Measurements from ENCODE around the gene DPH2. TPM values are rescaled to one million over a fixed set of nuclear protein-coding genes. Genes with fewer than 3 reads are reported as not detected.

Gene DPH2
- total RNA-seq, 1 donor: 6.7 TPM

DNA sequence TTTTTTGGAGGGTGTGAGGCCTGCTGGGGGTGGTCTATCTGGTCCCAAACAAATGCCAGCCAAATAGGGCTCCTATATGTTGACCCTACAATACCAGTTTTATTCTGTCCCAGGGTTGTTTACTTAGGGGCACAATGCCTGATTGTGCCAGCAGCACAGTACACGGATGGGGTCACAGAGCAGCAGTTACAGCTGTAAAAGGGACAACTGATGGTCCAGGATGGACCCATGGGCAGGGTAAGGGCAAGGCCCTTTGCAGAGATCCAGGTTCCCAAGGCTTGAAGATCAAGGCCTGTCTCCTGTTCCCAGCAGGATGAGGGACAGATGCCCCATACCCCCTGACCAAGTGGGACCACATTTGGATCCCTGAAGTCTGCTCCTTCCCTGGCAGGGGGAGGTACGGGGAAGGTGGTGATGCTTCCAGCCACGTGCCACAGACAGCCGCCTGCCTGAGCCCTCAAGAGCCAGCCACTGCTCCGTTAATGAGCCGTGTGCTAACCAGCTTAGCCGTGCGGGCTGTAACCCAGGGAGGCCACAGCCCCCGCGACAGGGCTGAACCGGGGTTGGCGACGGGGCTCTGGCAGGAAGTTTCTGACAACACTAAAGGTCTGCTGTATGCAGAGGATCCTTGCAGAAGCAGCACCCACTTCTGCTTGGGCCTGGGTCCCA lies 43.3 kb downstream of the DPH2 start:
- Histone ChIP-seq H3K4me3 (ENCODE audit: low read length) (no peak overlapping the region), H3K9me3 (ENCODE audit: low read depth, low read length) (no peaks in the 10 kb centered on the region), H3K4me1 (ENCODE audit: insufficient read depth, low read length) (no peaks in the 10 kb centered on the region), H3K27me3 (ENCODE audit: insufficient read depth, low read length) (no peaks in the 10 kb centered on the region)

DNA sequence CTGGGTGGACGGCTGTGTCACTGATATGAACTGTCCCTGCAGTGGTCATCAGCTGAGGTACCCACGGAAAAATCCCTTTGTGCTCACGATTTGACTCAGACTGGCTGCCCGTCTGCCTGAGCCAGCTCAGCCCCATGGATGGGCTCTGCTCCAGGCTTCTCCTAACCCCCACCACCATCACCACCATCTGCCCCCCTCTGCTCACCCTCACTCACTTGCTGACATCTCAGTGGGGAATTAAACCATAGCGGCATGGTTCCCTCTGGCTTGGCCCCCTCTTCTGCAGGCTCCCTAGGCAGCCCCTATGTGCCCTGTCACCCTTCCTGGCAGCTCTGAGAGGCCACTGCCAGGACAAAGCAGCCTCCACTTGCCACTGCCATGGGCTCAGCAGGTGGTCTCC lies 44.1 kb downstream of the DPH2 start:
- Histone ChIP-seq H3K4me1 (ENCODE audit: insufficient read depth, low read length) (no peaks in the 10 kb centered on the region), H3K9me3 (ENCODE audit: low read depth, low read length) (no peaks in the 10 kb centered on the region), H3K27me3 (ENCODE audit: insufficient read depth, low read length) (no peaks in the 10 kb centered on the region), H3K4me3 (ENCODE audit: low read length) (no peak overlapping the region)

DNA sequence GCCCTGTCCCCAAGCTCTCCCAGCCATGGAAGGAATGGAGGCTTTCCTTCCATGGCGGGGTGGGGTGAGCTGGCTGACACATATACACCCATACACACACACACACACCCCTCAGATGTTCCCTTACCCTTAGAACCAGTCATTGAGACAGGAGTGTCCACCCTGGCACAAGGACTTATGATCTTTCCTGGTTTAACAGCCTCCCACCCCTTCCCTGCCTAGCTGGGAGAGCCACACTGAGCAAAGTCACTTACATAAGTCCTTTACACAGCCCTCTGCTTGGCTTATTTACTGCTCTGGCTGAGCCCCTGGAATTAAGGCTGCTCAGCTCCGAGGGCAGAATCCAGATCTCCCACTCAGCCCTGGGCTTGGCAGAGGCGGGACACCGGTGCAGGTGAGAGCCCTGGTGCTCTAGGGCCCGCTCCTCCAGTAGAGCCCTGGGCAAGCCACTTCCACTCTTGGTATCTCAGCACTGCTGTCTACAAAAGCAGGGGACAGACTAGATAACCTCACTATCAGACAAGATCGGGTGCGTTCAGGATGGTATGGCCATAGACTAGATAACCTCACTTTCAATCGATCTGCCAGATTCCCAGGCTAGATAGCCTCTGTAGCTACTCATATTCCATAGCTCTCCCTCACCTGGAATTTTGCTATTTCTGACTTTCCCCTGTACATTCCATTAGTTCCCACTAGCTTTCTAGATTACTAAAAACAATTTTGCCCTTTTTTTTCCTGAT lies 44.7 kb downstream of the DPH2 start:
- H3K27me3 ChIP-seq (ENCODE audit: insufficient read depth, low read length): no peaks in the 10 kb centered on the region
- no peaks in the 10 kb centered on the region for H3K4me1 ChIP-seq (ENCODE audit: insufficient read depth, low read length)
- no peak overlapping the region for H3K4me3 ChIP-seq (ENCODE audit: low read length)
- H3K9me3 ChIP-seq (ENCODE audit: low read depth, low read length): no peaks in the 10 kb centered on the region

DNA sequence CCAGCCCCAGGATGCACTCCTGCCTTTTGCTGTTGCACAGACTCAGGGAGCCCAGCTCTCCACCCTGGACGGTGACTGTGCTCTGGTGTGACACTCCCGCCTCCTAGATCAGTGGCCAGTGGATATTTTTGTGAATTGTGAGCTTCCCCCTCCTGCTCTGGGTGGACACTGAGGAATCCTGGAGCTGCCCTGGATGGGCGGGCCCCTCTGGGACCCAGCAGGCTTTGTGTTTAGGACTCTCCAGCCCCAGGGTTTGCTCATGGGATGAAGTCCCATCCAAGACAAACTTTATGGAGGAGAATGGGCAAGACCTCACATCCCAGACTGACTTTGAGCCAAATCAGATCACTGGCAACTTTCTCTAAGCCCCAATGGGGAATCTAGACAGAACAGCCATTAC lies 45.4 kb downstream of the DPH2 start:
- H3K27me3 ChIP-seq (ENCODE audit: insufficient read depth, low read length): no peaks in the 10 kb centered on the region
- H3K4me3 ChIP-seq (ENCODE audit: low read length): no peak overlapping the region
- H3K9me3 ChIP-seq (ENCODE audit: low read depth, low read length): no peaks in the 10 kb centered on the region
- H3K4me1 ChIP-seq (ENCODE audit: insufficient read depth, low read length): no peaks in the 10 kb centered on the region

DNA sequence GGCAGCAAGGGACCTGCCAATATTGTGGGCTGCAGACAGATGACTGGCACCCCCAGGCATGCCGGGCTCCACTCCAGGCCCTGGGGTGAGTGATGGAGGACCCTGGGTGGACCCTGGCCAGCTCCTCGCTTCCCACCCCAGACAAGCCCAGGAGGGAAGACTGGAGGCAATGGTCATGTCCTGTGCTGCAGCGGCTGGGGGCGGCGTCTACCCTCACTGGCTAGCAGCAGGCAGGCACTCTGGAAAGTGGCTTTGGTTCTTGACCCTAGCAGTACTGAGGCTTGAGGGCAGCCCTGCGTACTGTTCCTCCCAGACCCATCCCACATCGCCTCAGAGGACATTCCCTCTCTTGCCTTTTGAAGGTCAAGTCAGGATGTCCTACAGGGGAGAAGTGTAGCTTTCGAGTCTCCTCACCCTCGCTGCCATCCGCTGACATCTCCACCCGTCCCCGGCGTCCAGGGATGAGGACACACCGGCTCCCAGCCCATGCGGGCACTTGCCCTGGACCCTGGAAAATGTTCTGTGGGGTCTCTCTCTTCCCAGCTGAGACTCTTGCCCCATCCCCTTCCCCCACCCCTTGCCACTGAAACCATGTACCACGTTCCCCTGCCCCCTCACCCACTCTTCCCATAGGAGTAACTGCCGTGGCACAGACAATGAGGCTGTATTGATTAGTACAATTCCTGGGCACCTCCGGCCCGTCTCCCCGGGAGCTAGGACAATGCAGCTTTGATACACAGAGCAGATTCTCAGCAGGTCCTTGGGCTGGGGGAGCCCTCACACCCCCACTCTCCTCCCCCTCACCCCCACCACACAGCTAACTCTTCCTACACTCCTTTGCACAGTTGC lies 46.5 kb downstream of the DPH2 start:
- H3K27me3 ChIP-seq (ENCODE audit: insufficient read depth, low read length): no peaks in the 10 kb centered on the region
- no peaks in the 10 kb centered on the region for H3K9me3 ChIP-seq (ENCODE audit: low read depth, low read length)
- H3K4me1 ChIP-seq (ENCODE audit: insufficient read depth, low read length): no peaks in the 10 kb centered on the region
- no peak overlapping the region for H3K4me3 ChIP-seq (ENCODE audit: low read length)

DNA sequence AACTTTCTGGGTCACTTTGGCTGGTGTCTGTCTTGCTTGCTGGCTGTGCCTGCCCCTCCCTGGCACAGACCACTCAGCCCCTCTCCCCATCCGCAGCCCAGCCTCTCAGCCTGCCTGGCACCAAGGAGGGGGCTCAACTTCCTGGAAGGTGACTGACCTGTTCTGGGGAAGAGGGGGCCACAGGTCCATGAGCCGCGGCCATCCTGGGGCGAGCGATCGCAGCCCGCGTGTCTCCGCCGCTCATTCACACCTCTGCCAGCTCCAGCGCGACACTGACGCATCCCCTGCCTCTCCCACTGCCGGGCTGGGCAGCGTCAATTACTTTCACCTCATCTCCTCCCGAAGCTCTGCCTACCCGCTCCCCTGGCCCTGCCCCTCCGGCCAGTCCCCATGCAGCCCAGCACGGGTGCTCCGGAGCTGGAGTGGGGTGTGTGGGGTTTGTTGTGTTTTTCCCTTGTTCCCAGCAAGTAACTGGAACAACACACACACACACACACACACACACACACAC lies 47.1 kb downstream of the DPH2 start:
- no peaks in the 10 kb centered on the region for H3K27me3 ChIP-seq (ENCODE audit: insufficient read depth, low read length)
- no peaks in the 10 kb centered on the region for H3K4me1 ChIP-seq (ENCODE audit: insufficient read depth, low read length)
- no peaks in the 10 kb centered on the region for H3K9me3 ChIP-seq (ENCODE audit: low read depth, low read length)
- H3K4me3 ChIP-seq (ENCODE audit: low read length): no peak overlapping the region

DNA sequence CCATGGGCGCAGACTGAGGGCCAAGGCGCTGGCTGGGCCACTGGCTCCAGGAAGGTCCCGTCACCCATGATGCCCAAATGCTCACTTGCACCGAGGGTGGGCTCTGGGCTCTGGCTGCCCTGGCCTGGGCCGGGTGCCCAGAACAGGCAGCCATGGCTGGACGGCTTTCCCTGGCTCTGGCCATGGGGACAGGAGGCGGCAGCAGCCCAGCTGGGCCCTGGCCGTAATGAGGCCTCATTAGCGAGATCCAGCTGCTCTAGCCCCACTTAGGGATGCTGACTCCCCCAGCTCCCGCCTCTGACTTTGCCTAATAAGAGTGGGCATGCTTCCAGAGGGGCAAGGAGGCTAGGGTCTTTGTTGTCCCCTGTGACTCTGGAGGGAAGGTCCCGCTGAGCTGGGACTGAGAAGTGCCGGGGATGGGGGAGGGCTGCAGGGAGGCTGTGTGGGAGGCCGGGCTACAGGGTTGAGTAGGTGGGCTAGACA lies 49.7 kb downstream of the DPH2 start:
- Histone ChIP-seq H3K4me1 (ENCODE audit: insufficient read depth, low read length) (no peaks in the 10 kb centered on the region), H3K4me3 (ENCODE audit: low read length) (no peak overlapping the region), H3K9me3 (ENCODE audit: low read depth, low read length) (no peaks in the 10 kb centered on the region), H3K27me3 (ENCODE audit: insufficient read depth, low read length) (no peaks in the 10 kb centered on the region)

DNA sequence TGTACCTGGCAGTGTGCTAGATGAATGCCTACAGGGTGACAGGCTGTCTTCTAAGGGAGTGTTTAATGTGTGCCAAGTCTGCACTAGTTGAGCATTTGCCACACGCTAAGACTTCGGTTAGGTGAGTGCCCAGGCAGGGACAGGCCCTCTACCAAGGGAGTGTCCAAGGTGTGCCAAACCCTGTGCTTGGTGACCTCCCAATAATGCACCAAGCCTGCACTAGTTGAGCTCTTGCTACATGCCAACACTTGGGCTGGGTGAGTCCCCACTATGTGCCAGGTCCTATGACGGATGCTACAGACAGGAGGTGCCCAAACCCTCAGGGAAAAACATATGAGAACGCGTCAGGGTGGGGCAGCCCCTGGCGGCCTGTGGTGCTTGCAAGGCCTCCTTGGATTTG lies 50.7 kb downstream of the DPH2 start:
- no peak overlapping the region for H3K4me3 ChIP-seq (ENCODE audit: low read length)
- no peaks in the 10 kb centered on the region for H3K4me1 ChIP-seq (ENCODE audit: insufficient read depth, low read length)
- no peaks in the 10 kb centered on the region for H3K9me3 ChIP-seq (ENCODE audit: low read depth, low read length)
- no peaks in the 10 kb centered on the region for H3K27me3 ChIP-seq (ENCODE audit: insufficient read depth, low read length)

DNA sequence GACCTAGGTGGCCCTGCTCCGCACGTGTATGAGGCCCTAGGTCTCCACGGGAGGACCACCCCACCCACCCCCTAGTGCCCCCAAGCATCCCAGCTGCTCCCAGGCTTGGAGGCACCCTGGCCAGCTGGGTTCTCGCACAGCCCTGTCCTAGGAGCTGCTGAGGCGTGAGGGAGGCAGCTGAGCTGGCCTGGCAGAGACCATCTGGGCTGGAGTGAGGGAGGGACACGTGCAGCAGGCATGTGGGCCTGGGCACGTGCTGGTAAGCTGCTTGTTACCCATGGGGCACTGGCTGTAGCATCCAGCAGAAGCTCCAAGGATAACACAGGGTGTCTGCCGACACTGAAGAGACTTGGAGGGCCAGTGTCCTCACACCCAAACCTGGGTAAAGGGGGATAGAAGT lies 51.3 kb downstream of the DPH2 start:
- H3K27me3 ChIP-seq (ENCODE audit: insufficient read depth, low read length): no peaks in the 10 kb centered on the region
- H3K9me3 ChIP-seq (ENCODE audit: low read depth, low read length): no peaks in the 10 kb centered on the region
- H3K4me3 ChIP-seq (ENCODE audit: low read length): no peak overlapping the region
- H3K4me1 ChIP-seq (ENCODE audit: insufficient read depth, low read length): no peaks in the 10 kb centered on the region

DNA sequence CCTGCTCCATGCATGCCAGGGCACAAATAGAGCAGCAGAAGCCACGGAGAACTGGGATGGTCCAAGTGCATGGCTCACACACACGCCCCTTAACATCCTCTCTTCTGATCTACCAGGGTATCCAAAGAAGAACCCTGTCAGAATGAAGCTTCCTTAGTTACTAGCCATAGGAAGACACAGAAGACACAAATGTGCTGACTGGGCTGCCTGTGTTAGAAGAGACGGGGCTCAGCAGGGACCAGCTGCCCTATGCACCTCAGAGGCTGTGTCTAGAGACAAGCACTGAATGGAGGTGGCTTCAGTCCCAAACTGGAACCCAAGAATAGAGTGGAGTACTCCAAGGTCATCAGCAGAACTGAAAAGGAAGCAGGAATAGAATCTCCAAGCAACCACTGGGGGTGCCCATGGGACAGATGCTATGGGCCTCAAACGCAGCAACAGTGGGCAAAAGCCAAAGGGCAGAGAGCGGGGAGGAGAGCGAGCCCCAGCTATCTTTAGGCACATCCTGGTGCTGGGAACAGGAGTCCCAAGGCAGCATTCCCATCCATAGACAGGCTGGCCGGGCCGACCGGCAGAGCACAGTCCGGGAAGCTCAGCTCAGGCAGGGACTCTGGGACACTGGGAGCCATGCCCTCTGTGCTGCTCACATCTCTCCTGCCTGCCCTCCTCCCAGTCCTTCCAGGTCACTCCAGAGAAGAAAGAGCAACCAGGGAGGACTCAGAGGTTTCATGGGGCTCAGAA lies 51.9 kb downstream of the DPH2 start:
- Histone ChIP-seq H3K9me3 (ENCODE audit: low read depth, low read length) (no peaks in the 10 kb centered on the region), H3K4me3 (ENCODE audit: low read length) (no peak overlapping the region), H3K4me1 (ENCODE audit: insufficient read depth, low read length) (no peaks in the 10 kb centered on the region), H3K27me3 (ENCODE audit: insufficient read depth, low read length) (no peaks in the 10 kb centered on the region)

Other genes starting within 250 kb of the DPH2 start
- not detected for gene ARTN, start 36.2 kb upstream of the DPH2 start, total RNA-seq
- gene IPO13, start 23.1 kb upstream of the DPH2 start, total RNA-seq: 2.3 TPM
- 73.1 TPM for gene ATP6V0B, start 5.0 kb downstream of the DPH2 start, total RNA-seq
- 0.63 TPM for gene B4GALT2, start 9.2 kb downstream of the DPH2 start, total RNA-seq
- 0.42 TPM for gene CCDC24, start 21.6 kb downstream of the DPH2 start, total RNA-seq
- not detected for gene SLC6A9, start 61.5 kb downstream of the DPH2 start, total RNA-seq
- not detected for gene KLF17, start 148.8 kb downstream of the DPH2 start, total RNA-seq
- gene KLF18, start 171.6 kb downstream of the DPH2 start, total RNA-seq: not detected
- gene DMAP1, start 243.5 kb downstream of the DPH2 start, total RNA-seq: 16.9 TPM

Measured in mononuclear cell (primary cell).